ENCODE data around the gene REEP6. TPM values are rescaled to one million over a fixed set of nuclear protein-coding genes. Genes with fewer than 3 reads are reported as not detected.

REEP6 gene
- total and polyA plus RNA-seq, 2 donors (not counting 3 experiments of a cell fraction or from before 2014, with no cell fraction given): 1.3 to 1.5 TPM

- Histone ChIP-seq H3K4me2 (ENCODE audit: insufficient read depth, low read length) (no peak overlapping the region), H3K9ac (replicated peaks; ENCODE audit: extremely low read depth, insufficient read depth, low read length) (no peak overlapping the region), H3K9me3 (replicated peaks; ENCODE audit: control insufficient read depth, insufficient read depth, low read length) (no peaks in the 10 kb centered on the region), H3K4me1 (ENCODE audit: control insufficient read depth, extremely low read depth, insufficient read depth, low read length) (peaks cover 3% of the 10 kb centered on the region), H3K27ac (ENCODE audit: insufficient read depth, low read depth, low read length) (no peak overlapping the region), H2AFZ (ENCODE audit: low read depth, low read length) (no peak overlapping the region), H3K27me3 (ENCODE audit: control insufficient read depth in 2 of 2, insufficient read depth in 2 of 2, low read length in 2 of 2) (no peaks in the 10 kb centered on the region), H3K36me3 (ENCODE audit: control insufficient read depth in 2 of 2, extremely low read depth in 1 of 2, insufficient read depth in 2 of 2, low read length in 2 of 2) (no peaks in the 10 kb centered on the region), H3K79me2 (ENCODE audit: control insufficient read depth, insufficient read depth, low read length) (peaks cover 5% of the 10 kb centered on the region), H3K9me1 (replicated peaks; ENCODE audit: control insufficient read depth, extremely low read depth, insufficient read depth, low read length) (no peaks in the 10 kb centered on the region), H3K4me3 (replicated peaks in 1 of 3; ENCODE audit: insufficient read depth in 1 of 3, low read depth in 1 of 3, low read length in 3 of 3) (no peak overlapping the region), H4K20me1 (replicated peaks; ENCODE audit: control insufficient read depth, extremely low read depth, insufficient read depth, low read length) (no peaks in the 10 kb centered on the region)
- CTCF ChIA-PET: no interaction called here
- intact Hi-C loops (cut with micrococcal nuclease): no loop called here
- BruUV-seq (replicated peaks): no TSS peak
- FAIRE-seq (no peak), DNase-seq (ENCODE audit: low read depth, low spot score) (no peak)
- POLR2A ChIA-PET: no interaction called here
- dilution Hi-C loops (cut with MboI; ENCODE audit: extremely low pct_ligation_motif_present, low sequenced_read_pairs): no loop called here
- TF ChIP-seq CTCF (IDR thresholded peaks at IDR 0.05; ENCODE audit: extremely low read depth in 1 of 2, insufficient read depth in 1 of 2, low read depth in 1 of 2, low read length in 2 of 2): no peak
Observed at GRCh38 chr19:1482361-1483130, 8.4 kb upstream of the REEP6 start.

- intact Hi-C loops (cut with micrococcal nuclease): no loop called here
- no peak for DNase-seq (ENCODE audit: low read depth, low spot score)
Observed at GRCh38 chr19:1483131-1483978, 7.6 kb upstream of the REEP6 start.

More at GRCh38 chr19:1483131-1483978, 7.6 kb upstream of the REEP6 start:
- Histone ChIP-seq H3K9ac (replicated peaks; ENCODE audit: extremely low read depth, insufficient read depth, low read length) (no peak overlapping the region), H3K4me2 (ENCODE audit: insufficient read depth, low read length) (no peak overlapping the region), H3K27me3 (ENCODE audit: control insufficient read depth in 2 of 2, insufficient read depth in 2 of 2, low read length in 2 of 2) (no peaks in the 10 kb centered on the region), H3K27ac (ENCODE audit: insufficient read depth, low read depth, low read length) (no peak overlapping the region), H4K20me1 (replicated peaks; ENCODE audit: control insufficient read depth, extremely low read depth, insufficient read depth, low read length) (no peaks in the 10 kb centered on the region), H3K9me1 (replicated peaks; ENCODE audit: control insufficient read depth, extremely low read depth, insufficient read depth, low read length) (no peaks in the 10 kb centered on the region), H2AFZ (ENCODE audit: low read depth, low read length) (no peak overlapping the region), H3K9me3 (replicated peaks; ENCODE audit: control insufficient read depth, insufficient read depth, low read length) (no peaks in the 10 kb centered on the region), H3K79me2 (ENCODE audit: control insufficient read depth, insufficient read depth, low read length) (peaks cover 4% of the 10 kb centered on the region), H3K4me1 (ENCODE audit: control insufficient read depth, extremely low read depth, insufficient read depth, low read length) (no peaks in the 10 kb centered on the region), H3K4me3 (replicated peaks in 1 of 3; ENCODE audit: insufficient read depth in 1 of 3, low read depth in 1 of 3, low read length in 3 of 3) (no peak overlapping the region), H3K36me3 (ENCODE audit: control insufficient read depth in 2 of 2, extremely low read depth in 1 of 2, insufficient read depth in 2 of 2, low read length in 2 of 2) (no peaks in the 10 kb centered on the region)
- FAIRE-seq: no peak
- TF ChIP-seq CTCF (IDR thresholded peaks at IDR 0.05; ENCODE audit: extremely low read depth in 1 of 2, insufficient read depth in 1 of 2, low read depth in 1 of 2, low read length in 2 of 2) (no peak), EZH2 (IDR thresholded peaks at IDR 0.05; ENCODE audit: borderline replicate concordance, low read depth, low read length, severe bottlenecking) (no peak), JUN (IDR thresholded peaks at IDR 0.05; ENCODE audit: borderline replicate concordance, insufficient read depth, insufficient read length, low read depth) (no peak), MAX (IDR thresholded peaks at IDR 0.05; ENCODE audit: insufficient read depth, insufficient read length) (no peak), POLR2AphosphoS5 (IDR thresholded peaks at IDR 0.05; ENCODE audit: insufficient read depth, low read depth, low read length) (no peak), POLR2A (IDR thresholded peaks at IDR 0.05; ENCODE audit: low read depth, low read length) (no peak), GATA2 (IDR thresholded peaks at IDR 0.05; ENCODE audit: insufficient read depth, insufficient read length, low read depth, low read length) (no peak), MYC (IDR thresholded peaks at IDR 0.05; ENCODE audit: low read depth, low read length) (no peak), FOS (IDR thresholded peaks at IDR 0.05; ENCODE audit: borderline replicate concordance, insufficient read depth, low read length) (no peak)
- POLR2A ChIA-PET: no interaction called here
- CTCF ChIA-PET: no interaction called here
- no TSS peak for BruUV-seq (replicated peaks)
- dilution Hi-C loops (cut with MboI; ENCODE audit: extremely low pct_ligation_motif_present, low sequenced_read_pairs): no loop called here
